ENCODE measurements around the gene CD74. TPM values are rescaled to one million over a fixed set of nuclear protein-coding genes. Genes with fewer than 3 reads are reported as not detected.
"Not testable (repeated sequence)": the region's sequence is repeated elsewhere in the genome, so short reads cannot be mapped to it uniquely, and the experiment has no call there.

The CD74 gene
- polyA plus RNA-seq, 3 donors, result 235 to 288 (median 278) TPM

- DNase-seq, result not testable (repeated sequence)
Observed at GRCh38 chr5:150413902-150414790, 1.4 kb upstream of the CD74 start.

GRCh38 chr5:150413176-150413901, 629 bp upstream of the CD74 start:
- DNase-seq, result no peak

- DNase-seq, result no peak
Observed at GRCh38 chr5:150411245-150411979, 1.3 kb downstream of the CD74 start.

DNA sequence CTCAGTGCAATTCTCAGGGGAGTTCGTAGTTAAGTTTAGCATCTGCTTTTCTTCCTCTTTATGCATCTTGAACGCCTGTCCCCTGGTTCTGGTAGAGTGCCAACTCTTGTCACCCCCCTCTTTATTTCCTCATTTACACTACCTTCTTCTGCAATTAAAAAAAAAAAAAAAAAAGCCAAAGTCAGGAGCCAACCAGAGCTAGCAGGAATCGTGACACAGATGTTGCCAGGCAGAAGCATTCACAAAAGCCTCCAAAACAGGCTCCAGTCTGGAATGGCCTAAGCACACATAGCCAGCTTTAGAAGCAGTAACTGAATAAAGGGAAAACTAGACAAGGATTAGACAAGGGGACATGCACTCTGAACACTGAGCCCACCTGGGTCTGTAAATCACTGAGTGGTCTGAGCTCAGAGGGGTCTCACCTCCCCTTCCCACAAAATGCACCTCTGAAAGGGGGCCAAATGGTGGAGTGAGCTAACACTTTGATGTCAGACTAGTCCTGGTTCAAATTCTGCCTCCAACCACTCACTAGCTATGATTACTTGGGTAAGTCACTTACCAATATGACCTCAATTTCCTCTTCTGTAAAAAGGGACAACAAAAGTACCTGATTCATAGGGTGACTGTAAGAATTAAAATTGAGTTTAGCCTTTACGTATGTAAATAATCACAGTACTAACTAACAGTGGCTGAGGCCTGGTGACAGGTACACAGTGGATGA, 2.0 kb downstream of the CD74 start:
- DNase-seq, result peak; percentile 79

- peak; percentile 86 for DNase-seq
Observed at GRCh38 chr5:150409638-150410523, 2.8 kb downstream of the CD74 start.

- DNase-seq, result no peak
Observed at GRCh38 chr5:150408231-150408943, 4.3 kb downstream of the CD74 start.

- no peak for DNase-seq
Observed at GRCh38 chr5:150407096-150407720, 5.5 kb downstream of the CD74 start.

DNA sequence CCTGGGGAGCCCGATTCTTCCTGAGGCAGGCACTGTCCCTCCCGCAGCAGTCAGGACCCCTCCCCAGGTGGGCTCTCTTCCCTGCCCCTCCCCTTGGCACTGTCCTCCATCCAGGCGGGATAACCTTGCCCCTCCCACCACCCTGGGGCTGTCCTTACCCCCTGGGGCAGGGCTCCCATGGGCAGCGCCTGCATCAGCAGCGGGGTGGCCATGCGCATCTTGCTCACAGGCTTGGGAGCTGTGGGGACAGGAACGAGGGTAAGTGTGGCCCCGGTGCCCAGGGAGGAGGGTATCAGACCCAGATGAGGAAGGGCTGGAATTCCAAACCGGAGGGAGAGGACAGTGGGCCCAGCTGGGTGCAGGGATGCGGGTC, 6.0 kb downstream of the CD74 start:
- no peak for DNase-seq

DNA sequence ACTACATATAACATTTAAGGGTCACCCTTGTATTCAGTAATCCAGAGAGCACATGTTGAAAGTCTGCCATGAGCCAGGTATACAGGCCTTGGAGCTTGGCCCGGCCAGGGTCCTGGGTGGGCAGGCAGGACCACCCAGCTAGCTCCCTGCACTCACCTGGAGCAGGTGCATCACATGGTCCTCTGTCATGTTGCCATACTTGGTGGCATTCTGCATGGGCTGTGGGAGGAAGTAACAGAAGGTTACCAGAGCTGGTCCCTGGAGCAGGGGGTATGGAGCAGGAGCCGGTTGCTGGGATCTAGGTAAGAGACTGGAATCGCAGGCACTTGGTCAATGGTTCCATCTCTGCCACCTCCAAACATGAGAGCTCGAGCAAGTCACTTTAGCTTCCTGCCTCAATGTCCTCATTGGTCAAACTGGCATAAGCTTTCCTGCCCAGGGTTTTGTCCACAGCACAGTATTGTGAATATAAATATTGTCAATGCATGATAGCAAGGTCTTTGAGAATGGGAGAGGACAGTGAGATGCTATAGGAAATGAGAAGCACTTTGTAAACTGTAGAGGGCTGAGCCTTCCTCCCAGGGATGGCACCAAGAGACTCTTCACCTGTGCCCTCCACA, 6.5 kb downstream of the CD74 start:
- DNase-seq, result no peak

GRCh38 chr5:150404941-150405816, 7.5 kb downstream of the CD74 start:
- no peak for DNase-seq

DNA sequence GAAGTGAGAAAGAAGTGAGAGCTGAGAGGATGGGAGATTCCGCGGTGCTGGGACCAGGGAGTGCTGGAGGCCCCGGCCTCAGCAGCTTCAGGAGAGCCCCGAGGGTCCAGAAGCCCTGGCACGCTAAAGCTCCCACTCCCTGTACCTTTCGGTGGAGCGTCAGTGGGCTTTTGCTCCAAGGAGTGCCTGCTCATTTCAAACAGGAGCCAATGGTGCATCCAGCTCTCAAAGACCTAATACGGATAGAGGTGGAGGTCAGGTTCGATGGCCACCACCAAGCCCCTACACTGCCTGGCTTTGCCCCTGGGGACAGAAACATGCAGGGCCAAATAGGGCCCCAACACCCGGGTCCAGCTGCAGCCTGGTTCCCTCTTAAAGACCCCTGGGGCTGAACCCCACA, 8.2 kb downstream of the CD74 start:
- no peak for DNase-seq

DNA sequence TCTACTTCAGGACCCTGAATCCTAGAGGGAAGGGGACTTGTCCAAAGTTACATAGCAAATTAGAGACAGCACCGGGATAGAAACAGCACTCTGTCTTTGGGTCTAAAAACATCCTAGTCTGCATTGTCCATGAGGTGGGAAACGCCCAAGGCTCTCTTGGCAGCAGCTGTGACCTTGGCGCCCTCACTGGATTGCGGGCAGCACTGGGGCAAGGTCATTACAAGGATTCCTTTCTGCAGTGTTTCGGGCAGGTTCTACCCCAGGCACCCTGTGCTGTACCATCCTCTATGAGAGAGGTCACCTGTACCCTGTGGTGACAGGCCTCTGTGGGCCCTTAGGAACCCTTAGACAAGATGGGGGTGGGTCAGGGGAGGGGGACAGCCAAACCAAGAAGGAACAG, 8.6 kb downstream of the CD74 start:
- no peak for DNase-seq

- no peak for DNase-seq
Observed at GRCh38 chr5:150402901-150403342, 9.8 kb downstream of the CD74 start.

DNA sequence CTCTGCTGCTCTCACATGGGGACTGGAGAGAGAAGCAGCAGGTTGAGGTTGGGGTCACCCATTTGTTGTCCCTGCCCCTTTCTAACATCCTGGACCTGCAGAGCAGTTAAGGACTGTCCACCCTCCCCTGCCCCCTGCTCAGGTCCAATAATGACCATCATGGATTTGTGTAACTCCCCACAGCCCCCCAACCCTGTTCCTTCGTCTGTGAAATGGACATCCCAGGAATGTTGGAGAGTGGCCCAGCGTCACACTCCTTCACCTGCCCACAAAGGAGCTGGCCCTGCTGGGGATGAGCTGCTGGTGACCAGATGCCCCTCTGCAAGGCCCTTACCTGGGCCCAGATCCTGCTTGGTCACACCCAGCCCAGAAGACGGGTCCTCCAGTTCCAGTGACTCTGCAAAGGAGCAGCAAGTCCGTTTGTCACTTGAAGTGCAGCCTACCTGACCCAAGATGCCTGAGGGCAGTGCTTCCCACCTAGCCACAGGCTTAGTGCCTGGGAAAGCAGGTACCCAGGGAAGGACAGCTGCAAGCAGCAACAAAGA, 10.4 kb downstream of the CD74 start:
- no peak for DNase-seq

- DNase-seq, result no peak
Observed at GRCh38 chr5:150401376-150402228, 11.1 kb downstream of the CD74 start.

GRCh38 chr5:150401076-150401375, 11.7 kb downstream of the CD74 start:
- DNase-seq, result no peak
